H9 (cell line): ENCODE data around the gene RIT2. TPM values are rescaled to one million over a fixed set of nuclear protein-coding genes. Genes with fewer than 3 reads are reported as not detected.

Experiments used
- DNase-seq: peaks from one replicate; pipeline ENCODE4 v3.0.0-alpha.2; 2017
- H2AFZ ChIP-seq: one replicate; pipeline ENCODE4 v1.6.1; 2013; ENCODE audit warnings: mild to moderate bottlenecking, low read length, control low read depth, moderate library complexity
- H2AK5ac ChIP-seq: 2 replicates; pipeline ENCODE4 v1.6.1; 2013; ENCODE audit warnings: low read length, control low read depth, mixed read lengths; ENCODE audit not compliant: insufficient read length
- H2BK120ac ChIP-seq: one replicate; pipeline ENCODE4 v1.6.1; 2013; ENCODE audit warnings: low read depth, mild to moderate bottlenecking, low read length, control low read depth, inconsistent platforms; ENCODE audit not compliant: poor library complexity, severe bottlenecking
- H2BK12ac ChIP-seq: 2 replicates; pipeline ENCODE4 v1.6.1; 2013; ENCODE audit warnings: low read length, control low read depth, mixed read lengths, low read depth; ENCODE audit not compliant: insufficient read length
- H2BK15ac ChIP-seq: 2 replicates; pipeline ENCODE4 v1.6.1; 2013; ENCODE audit warnings: low read depth, low read length, control low read depth
- H2BK20ac ChIP-seq: one replicate; pipeline ENCODE4 v1.6.1; 2013; ENCODE audit warnings: low read depth, mild to moderate bottlenecking, low read length, control low read depth, inconsistent platforms; ENCODE audit not compliant: poor library complexity, severe bottlenecking
- H2BK5ac ChIP-seq: 2 replicates; pipeline ENCODE4 v1.6.1; 2013; ENCODE audit warnings: low read length, control low read depth, mixed read lengths; ENCODE audit not compliant: insufficient read length
- H3K14ac ChIP-seq: 2 replicates; pipeline ENCODE4 v1.6.1; 2013; ENCODE audit warnings: low read length, control low read depth; ENCODE audit not compliant: insufficient read depth
- H3K18ac ChIP-seq: 2 replicates; pipeline ENCODE4 v1.6.1; 2013; ENCODE audit warnings: low read depth, mild to moderate bottlenecking, mixed read lengths, low read length, control low read depth; ENCODE audit not compliant: insufficient read length
- H3K23ac ChIP-seq: 2 replicates; pipeline ENCODE4 v1.6.1; 2013; ENCODE audit warnings: low read length, control low read depth, mixed read lengths, low read depth; ENCODE audit not compliant: insufficient read length
- H3K23me2 ChIP-seq: 2 replicates; pipeline ENCODE4 v1.6.1; 2013; ENCODE audit warnings: low read depth, mild to moderate bottlenecking, mixed read lengths, low read length, control low read depth; ENCODE audit not compliant: insufficient read length, poor library complexity, severe bottlenecking
- H3K27ac ChIP-seq: 2 replicates; pipeline ENCODE4 v1.5.1; 2013; ENCODE audit warnings: low read length, control low read depth, mixed read lengths, low read depth; ENCODE audit not compliant: insufficient read length
- H3K27me3 ChIP-seq: 2 replicates; pipeline ENCODE4 v1.6.1; 2013; ENCODE audit warnings: low read length, control low read depth, inconsistent platforms; ENCODE audit not compliant: insufficient read depth
- H3K4ac ChIP-seq: 2 replicates; pipeline ENCODE4 v1.6.1; 2013; ENCODE audit warnings: low read depth, mild to moderate bottlenecking, control low read depth, inconsistent platforms, low read length, moderate library complexity
- H3K4me1 ChIP-seq: 2 replicates; pipeline ENCODE4 v1.6.1; 2013; ENCODE audit warnings: low read length, control low read depth, inconsistent platforms; ENCODE audit not compliant: insufficient read depth
- H3K4me2 ChIP-seq: 2 replicates; pipeline ENCODE4 v1.6.1; 2013; ENCODE audit warnings: low read length, control low read depth, mixed read lengths; ENCODE audit not compliant: insufficient read length, insufficient read depth
- H3K56ac ChIP-seq: 2 replicates; pipeline ENCODE4 v1.6.1; 2013; ENCODE audit warnings: low read depth, mild to moderate bottlenecking, mixed read lengths, low read length, control low read depth; ENCODE audit not compliant: insufficient read length
- H3K79me1 ChIP-seq: 2 replicates; pipeline ENCODE4 v1.6.1; 2013; ENCODE audit warnings: low read depth, mild to moderate bottlenecking, moderate library complexity, low read length, control low read depth, inconsistent platforms; ENCODE audit not compliant: insufficient read depth, poor library complexity, severe bottlenecking
- H3K79me2 ChIP-seq: 2 replicates; pipeline ENCODE4 v1.6.1; 2013; ENCODE audit warnings: low read length, control low read depth, inconsistent platforms; ENCODE audit not compliant: insufficient read depth
- H3K9ac ChIP-seq: 2 replicates; pipeline ENCODE4 v1.6.1; 2013; ENCODE audit warnings: low read length, control low read depth, mixed read lengths; ENCODE audit not compliant: insufficient read length; ENCODE audit errors: extremely low read depth
- H3K9me3 ChIP-seq: one replicate; pipeline ENCODE4 v1.6.1; 2013; ENCODE audit warnings: low read depth, low read length, inconsistent platforms; ENCODE audit not compliant: control insufficient read depth
- H3T11ph ChIP-seq: one replicate; pipeline ENCODE4 v1.6.1; 2013; ENCODE audit warnings: mild to moderate bottlenecking, low read length, control low read depth, inconsistent platforms
- H4K20me1 ChIP-seq: one replicate; pipeline ENCODE4 v1.6.1; 2013; ENCODE audit not compliant: control insufficient read depth, insufficient read length, insufficient read depth
- H4K5ac ChIP-seq: 2 replicates; pipeline ENCODE4 v1.6.1; 2013; ENCODE audit warnings: low read depth, mild to moderate bottlenecking, mixed read lengths, low read length, control low read depth; ENCODE audit not compliant: insufficient read length
- H4K8ac ChIP-seq: replicated peaks from 2 replicates; pipeline ENCODE4 v1.6.1; 2013; ENCODE audit warnings: low read length, control low read depth, mixed read lengths, low read depth; ENCODE audit not compliant: insufficient read length
- H4K91ac ChIP-seq: 2 replicates; pipeline ENCODE4 v1.6.1; 2013; ENCODE audit warnings: low read depth, mild to moderate bottlenecking, moderate library complexity, mixed read lengths, low read length, control low read depth; ENCODE audit not compliant: insufficient read length
- H3K27ac Mint-ChIP-seq, 3 experiments: 2 replicates in 2 of 3; 3 replicates in 1 of 3; pipeline ENCODE4 v1.8.0; 2020 to 2021; ENCODE audit warnings: mixed read lengths in 3 of 3, mild to moderate bottlenecking in 1 of 3, moderate library complexity in 1 of 3
- H3K27me3 Mint-ChIP-seq: 2 replicates; pipeline ENCODE4 v1.8.0; 2021; ENCODE audit warnings: low read depth, mild to moderate bottlenecking, moderate library complexity, mixed read lengths
- H3K36me3 Mint-ChIP-seq, 3 experiments: 2 replicates in 2 of 3; 3 replicates in 1 of 3; pipeline ENCODE4 v1.8.0; 2020 to 2021; ENCODE audit warnings: low read depth in 3 of 3, mixed read lengths in 3 of 3; ENCODE audit not compliant: insufficient read depth in 1 of 3
- H3K4me1 Mint-ChIP-seq, 2 experiments: 2 replicates each; pipeline ENCODE4 v1.8.0; 2020; ENCODE audit warnings: mixed read lengths in 2 of 2
- H3K4me3 Mint-ChIP-seq, 2 experiments: 2 replicates in 1 of 2; 3 replicates in 1 of 2; pipeline ENCODE4 v1.8.0; 2020 to 2021; ENCODE audit warnings: mild to moderate bottlenecking in 2 of 2, mixed read lengths in 2 of 2, moderate library complexity in 1 of 2
- H3K9me3 Mint-ChIP-seq, 2 experiments: 2 replicates in 1 of 2; 3 replicates in 1 of 2; pipeline ENCODE4 v1.8.0; 2020; ENCODE audit warnings: mild to moderate bottlenecking in 2 of 2, mixed read lengths in 2 of 2, moderate library complexity in 1 of 2
- CTCF ChIP-seq: fragments of 200-600 bp; sonication (generic); conservative IDR thresholded peaks from 3 replicates; pipeline ENCODE4 v1.8.0; 2021; ENCODE audit warnings: antibody characterized with exemption, mild to moderate bottlenecking
- WGBS: extraction: QIAGEN DNeasy Blood & Tissue Kit; methylation state at CpG from one replicate; pipeline ENCODE4 v1.1.7; 2013; ENCODE audit warnings: missing lambda C conversion rate, low lambda C conversion rate, mixed read lengths; ENCODE audit not compliant: insufficient read length; ENCODE audit errors: extremely low coverage; 5-methylcytosine and 5-hydroxymethylcytosine counted together
- total RNA-seq: library from RNA; stranded (reverse); gene quantifications from 2 replicates; pipeline ENCODE4 v1.2.1, GENCODE V29; 2021

The RIT2 gene
- total RNA-seq, 1 experiment from 2014 or later = 1.2 TPM

DNA sequence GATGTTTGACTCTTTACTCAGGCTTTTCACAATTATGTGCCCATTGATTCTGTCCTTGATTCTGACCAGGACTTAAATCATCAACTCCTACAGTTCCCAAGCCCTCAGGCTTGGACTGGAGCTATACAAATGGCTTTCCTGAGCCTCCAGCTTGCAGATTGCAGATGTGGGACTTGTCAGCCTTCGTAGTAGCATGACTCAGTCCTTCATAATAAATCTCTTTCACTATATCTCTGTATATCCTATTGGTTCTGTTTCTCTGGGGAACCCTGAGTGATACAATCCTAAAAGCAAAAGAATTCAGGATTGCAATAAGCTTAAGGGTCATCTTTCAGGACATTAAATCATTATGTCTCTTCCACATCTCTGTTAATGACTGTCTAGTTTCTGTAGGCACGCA lies 356.6 kb downstream of the RIT2 start:
- no peak overlapping the region for H3K27ac ChIP-seq
- H2BK15ac ChIP-seq = no peak overlapping the region
- Mint-ChIP-seq H3K4me1 (no peaks in the 10 kb centered on the region), H3K27me3 (no peaks in the 10 kb centered on the region), H3K9me3 (no peaks in the 10 kb centered on the region), H3K27ac (no peak overlapping the region), H3K36me3 (no peaks in the 10 kb centered on the region), H3K4me3 (no peak overlapping the region)
- H2BK20ac ChIP-seq = no peak overlapping the region
- H4K5ac ChIP-seq = no peak overlapping the region
- no peak overlapping the region for H2BK120ac ChIP-seq
- H3K23ac ChIP-seq = no peak overlapping the region
- H4K8ac ChIP-seq = no peak overlapping the region
- H4K91ac ChIP-seq = no peak overlapping the region
- no peak overlapping the region for H3K4ac ChIP-seq
- no peak overlapping the region for H2BK12ac ChIP-seq
- no peaks in the 10 kb centered on the region for H3K23me2 ChIP-seq
- no peak overlapping the region for H3K14ac ChIP-seq
- H3K27me3 ChIP-seq = no peaks in the 10 kb centered on the region
- H3K79me1 ChIP-seq = no peaks in the 10 kb centered on the region
- H4K20me1 ChIP-seq = no peaks in the 10 kb centered on the region
- H2AK5ac ChIP-seq = no peak overlapping the region
- no CpG with 5 or more reads among the region's 2 CpGs for WGBS
- no peak overlapping the region for H3K4me2 ChIP-seq
- no peak overlapping the region for H2AFZ ChIP-seq
- no peaks in the 10 kb centered on the region for H3K4me1 ChIP-seq
- no peaks in the 10 kb centered on the region for H3K9me3 ChIP-seq
- no peak overlapping the region for H3K56ac ChIP-seq
- H2BK5ac ChIP-seq = no peak overlapping the region
- H3K9ac ChIP-seq = no peak overlapping the region
- H3T11ph ChIP-seq = no peak overlapping the region
- no peak overlapping the region for H3K18ac ChIP-seq
- no peak for TF ChIP-seq CTCF
- H3K79me2 ChIP-seq = no peaks in the 10 kb centered on the region
- DNase-seq = no peak
